Gastrocnemius medialis (tissue), 4 donors: Measurements from ENCODE around the gene PBX4. TPM values are rescaled to one million over a fixed set of nuclear protein-coding genes. Genes with fewer than 3 reads are reported as not detected.
"Not testable (repeated sequence)": the region's sequence is repeated elsewhere in the genome, so short reads cannot be mapped to it uniquely, and the experiment has no call there.

Source experiments
- ATAC-seq, 2 donors: fragments of 150-250 bp; one replicate each; pipeline ENCODE4 v1.9.1; 2016
- DNase-seq, 2 donors: peaks; one replicate each; pipeline ENCODE4 v3.0.0-alpha.2; 2019
- H3K27ac ChIP-seq, 4 donors: fragments of 200-600 bp; sonication (generic); 1 replicate in 1 of 4; 2 replicates in 3 of 4; pipeline ENCODE4 v1.5.1; 2016 to 2018; ENCODE audit warnings: mild to moderate bottlenecking in 2 of 4, moderate library complexity in 1 of 4
- H3K27me3 ChIP-seq, 3 donors: fragments of 200-600 bp; sonication (generic) in 2 of 3; 1 replicate in 1 of 3; 2 replicates in 2 of 3; pipeline versions ENCODE4 v1.5.1 to v1.6.0; 2016 to 2019; ENCODE audit warnings: mild to moderate bottlenecking in 1 of 3, moderate library complexity in 1 of 3
- H3K36me3 ChIP-seq, 2 donors: fragments of 200-600 bp; sonication (generic) in 1 of 2; one replicate each; pipeline ENCODE4 v1.5.1; 2017 to 2018
- H3K4me1 ChIP-seq, 2 donors: fragments of 200-600 bp; sonication (generic) in 1 of 2; one replicate each; pipeline ENCODE4 v1.5.1; 2016 to 2017; ENCODE audit warnings: mild to moderate bottlenecking in 2 of 2
- H3K4me3 ChIP-seq, 4 donors: fragments of 200-600 bp; sonication (generic) in 3 of 4; 1 replicate in 1 of 4; 2 replicates in 3 of 4; pipeline ENCODE4 v1.5.1; 2016 to 2019; ENCODE audit warnings: mild to moderate bottlenecking in 2 of 4
- H3K9me3 ChIP-seq, 3 donors: fragments of 200-600 bp; sonication (generic) in 2 of 3; 1 replicate in 1 of 3; 2 replicates in 2 of 3; pipeline ENCODE4 v1.5.1; 2016 to 2019
- POLR2A ChIP-seq, 2 donors: fragments of 450-650 bp; IDR thresholded peaks; one replicate each; pipeline ENCODE4 v1.6.1; 2017; ENCODE audit warnings: antibody characterized with exemption in 2 of 2, mild to moderate bottlenecking in 2 of 2, moderate library complexity in 2 of 2
- in situ Hi-C, 4 donors: fragments of 200-750 bp; cut with MboI; loops; one replicate each; pipeline versions ENCODE4 v1.15.0 to v1.8.0; 2017; ENCODE audit warnings: low sequenced_read_pairs in 4 of 4
- intact Hi-C: fragments of 100-400 bp; cut with DNase I; formaldehyde crosslinking; loops from one replicate; pipeline ENCODE4 v1.15.1; 2023; ENCODE audit warnings: low total_unique reads
- total RNA-seq, 4 donors: library from RNA; depleted of rRNA; stranded (reverse); fragments of >200 nt; gene quantifications; one replicate each; pipeline versions ENCODE4 v1.1.0 to v1.2.3, GENCODE V29; 2016
- TF ChIP-seq, protein P1 (sequence below), 5 experiments: fragments of 450-650 bp in 3 of 5; fragments of 200-600 bp in 2 of 5; sonication (generic) in 2 of 5; IDR thresholded peaks in 4 of 5; conservative IDR thresholded peaks in 1 of 5; 1 replicate in 4 of 5; 2 replicates in 1 of 5; pipeline ENCODE4 v1.5.1; 2016 to 2019; ENCODE audit warnings: antibody characterized with exemption in 5 of 5, mild to moderate bottlenecking in 3 of 5, moderate library complexity in 3 of 5

The PBX4 gene
- total RNA-seq, 4 donors from 2014 or later = not detected

DNA sequence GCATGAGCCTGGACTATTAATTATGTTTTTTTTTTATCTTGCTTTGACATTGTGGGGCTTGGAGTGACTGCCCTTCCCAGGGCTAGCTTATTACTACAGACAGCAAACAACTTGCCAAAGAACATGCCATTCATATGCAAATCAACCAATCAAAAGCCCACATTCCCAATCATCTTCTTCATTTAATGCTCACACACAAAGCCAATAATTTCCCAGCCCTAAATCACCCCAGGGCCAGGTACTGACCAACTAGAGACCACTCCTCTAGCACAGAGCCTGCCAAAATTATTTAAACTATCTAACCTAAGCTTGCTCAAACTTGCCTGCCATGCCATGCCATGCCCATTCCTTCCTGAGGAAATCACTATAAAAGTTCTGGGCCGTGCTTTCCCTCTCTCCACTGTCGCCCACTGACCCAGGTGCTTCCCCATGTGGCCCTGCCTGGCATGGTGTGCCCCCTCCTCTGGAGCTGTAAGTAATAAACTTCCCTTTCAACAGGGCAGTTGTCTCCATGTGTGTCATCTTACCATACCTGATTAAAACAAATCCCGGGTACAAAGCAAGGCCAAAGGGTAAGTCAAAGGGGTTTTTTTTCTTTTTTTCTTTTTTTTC is 15.7 kb downstream of the PBX4 start:
- no peak overlapping the region for H3K27ac ChIP-seq

DNA sequence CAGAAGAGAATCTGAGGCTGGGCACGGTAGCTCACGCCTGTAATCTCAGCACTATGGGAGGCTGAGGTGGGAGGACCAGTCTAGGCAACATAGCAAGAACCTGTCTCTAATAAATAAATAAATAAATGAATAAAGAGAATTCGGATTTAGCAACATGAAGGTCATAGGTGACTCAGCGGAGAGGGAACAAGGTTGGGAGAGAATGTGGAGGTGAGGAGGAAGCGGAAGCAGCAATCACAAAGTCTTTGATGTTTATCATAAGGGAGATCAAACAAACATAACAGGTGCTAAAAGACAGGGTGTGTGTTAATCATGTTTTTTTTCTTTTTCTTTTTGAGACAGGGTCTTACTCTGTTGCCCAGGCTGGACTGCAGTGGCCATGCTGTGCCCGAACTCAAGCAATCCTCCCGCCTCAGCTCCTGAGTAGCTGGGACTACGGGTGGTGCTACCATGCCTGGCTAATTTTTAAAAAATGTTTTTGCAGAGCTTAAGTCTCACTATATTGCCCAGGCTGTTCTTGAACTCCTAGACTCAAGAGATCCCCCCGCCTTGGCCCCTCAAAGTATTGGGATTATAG is 16.3 kb downstream of the PBX4 start:
- H3K36me3 ChIP-seq = no peaks in the 10 kb centered on the region
- no peaks in the 10 kb centered on the region for H3K9me3 ChIP-seq
- H3K27me3 ChIP-seq = no peaks in the 10 kb centered on the region
- no peak for TF ChIP-seq POLR2A (IDR thresholded peaks at IDR 0.05)
- TF ChIP-seq, protein P1, sequence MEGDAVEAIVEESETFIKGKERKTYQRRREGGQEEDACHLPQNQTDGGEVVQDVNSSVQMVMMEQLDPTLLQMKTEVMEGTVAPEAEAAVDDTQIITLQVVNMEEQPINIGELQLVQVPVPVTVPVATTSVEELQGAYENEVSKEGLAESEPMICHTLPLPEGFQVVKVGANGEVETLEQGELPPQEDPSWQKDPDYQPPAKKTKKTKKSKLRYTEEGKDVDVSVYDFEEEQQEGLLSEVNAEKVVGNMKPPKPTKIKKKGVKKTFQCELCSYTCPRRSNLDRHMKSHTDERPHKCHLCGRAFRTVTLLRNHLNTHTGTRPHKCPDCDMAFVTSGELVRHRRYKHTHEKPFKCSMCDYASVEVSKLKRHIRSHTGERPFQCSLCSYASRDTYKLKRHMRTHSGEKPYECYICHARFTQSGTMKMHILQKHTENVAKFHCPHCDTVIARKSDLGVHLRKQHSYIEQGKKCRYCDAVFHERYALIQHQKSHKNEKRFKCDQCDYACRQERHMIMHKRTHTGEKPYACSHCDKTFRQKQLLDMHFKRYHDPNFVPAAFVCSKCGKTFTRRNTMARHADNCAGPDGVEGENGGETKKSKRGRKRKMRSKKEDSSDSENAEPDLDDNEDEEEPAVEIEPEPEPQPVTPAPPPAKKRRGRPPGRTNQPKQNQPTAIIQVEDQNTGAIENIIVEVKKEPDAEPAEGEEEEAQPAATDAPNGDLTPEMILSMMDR (IDR thresholded peaks at IDR 0.05 in 4 of 5, conservative IDR thresholded peaks at IDR 0.05 in 1 of 5) = no peak
- no peaks in the 10 kb centered on the region for H3K4me1 ChIP-seq
- intact Hi-C loops (no loop called here), in situ Hi-C loops (no loop called here)
- no peak overlapping the region for H3K27ac ChIP-seq
- ATAC-seq (no peak), DNase-seq (no peak)
- no peak overlapping the region for H3K4me3 ChIP-seq

More for the DNA sequence above, 15.7 kb downstream of the PBX4 start:
- in situ Hi-C loops = no loop called here
- TF ChIP-seq, protein P1 (IDR thresholded peaks at IDR 0.05 in 4 of 5, conservative IDR thresholded peaks at IDR 0.05 in 1 of 5) = no peak
- no peak for TF ChIP-seq POLR2A (IDR thresholded peaks at IDR 0.05)
- Histone ChIP-seq H3K27me3 (no peaks in the 10 kb centered on the region), H3K36me3 (no peaks in the 10 kb centered on the region), H3K4me3 (no peak overlapping the region), H3K9me3 (no peaks in the 10 kb centered on the region), H3K4me1 (no peaks in the 10 kb centered on the region)
- no peak for DNase-seq
- intact Hi-C loops = no loop called here
- no peak for ATAC-seq

DNA sequence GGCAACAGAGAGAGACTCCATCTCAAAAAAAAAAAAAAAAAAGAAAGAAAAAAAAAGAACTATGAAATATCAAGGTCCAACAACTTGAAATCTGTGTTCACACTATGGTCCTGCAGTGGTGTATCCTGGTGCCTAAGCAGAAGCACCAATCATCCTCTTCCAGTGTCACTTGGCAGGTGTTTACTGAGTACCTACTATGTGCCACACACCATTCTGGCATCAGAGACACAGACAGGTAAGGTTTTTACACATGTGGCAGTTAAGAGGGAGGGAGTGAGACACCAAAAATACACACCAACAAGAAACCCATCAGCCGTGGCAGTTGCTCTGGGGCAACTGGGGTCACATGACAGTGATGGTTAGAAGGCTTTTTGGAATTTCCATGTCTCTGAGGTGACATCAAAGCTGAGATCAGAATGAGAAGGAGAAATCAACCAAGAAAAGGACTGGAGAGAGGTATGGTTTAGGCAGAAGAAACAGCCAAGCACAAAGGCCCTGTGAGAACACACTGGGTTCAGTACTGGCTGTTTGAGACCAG is 17.6 kb downstream of the PBX4 start:
- H3K27ac ChIP-seq = no peak overlapping the region
- intact Hi-C loops = no loop called here
- in situ Hi-C loops = no loop called here
- no peaks in the 10 kb centered on the region for H3K9me3 ChIP-seq
- ATAC-seq (no peak), DNase-seq (no peak)
- H3K36me3 ChIP-seq = no peaks in the 10 kb centered on the region
- H3K4me1 ChIP-seq = peaks cover 0 to 2% of the 10 kb centered on the region in 2 donors
- no peak overlapping the region for H3K4me3 ChIP-seq
- TF ChIP-seq, protein P1 (IDR thresholded peaks at IDR 0.05 in 4 of 5, conservative IDR thresholded peaks at IDR 0.05 in 1 of 5) = no peak
- TF ChIP-seq POLR2A (IDR thresholded peaks at IDR 0.05) = no peak
- H3K27me3 ChIP-seq = no peaks in the 10 kb centered on the region

DNA sequence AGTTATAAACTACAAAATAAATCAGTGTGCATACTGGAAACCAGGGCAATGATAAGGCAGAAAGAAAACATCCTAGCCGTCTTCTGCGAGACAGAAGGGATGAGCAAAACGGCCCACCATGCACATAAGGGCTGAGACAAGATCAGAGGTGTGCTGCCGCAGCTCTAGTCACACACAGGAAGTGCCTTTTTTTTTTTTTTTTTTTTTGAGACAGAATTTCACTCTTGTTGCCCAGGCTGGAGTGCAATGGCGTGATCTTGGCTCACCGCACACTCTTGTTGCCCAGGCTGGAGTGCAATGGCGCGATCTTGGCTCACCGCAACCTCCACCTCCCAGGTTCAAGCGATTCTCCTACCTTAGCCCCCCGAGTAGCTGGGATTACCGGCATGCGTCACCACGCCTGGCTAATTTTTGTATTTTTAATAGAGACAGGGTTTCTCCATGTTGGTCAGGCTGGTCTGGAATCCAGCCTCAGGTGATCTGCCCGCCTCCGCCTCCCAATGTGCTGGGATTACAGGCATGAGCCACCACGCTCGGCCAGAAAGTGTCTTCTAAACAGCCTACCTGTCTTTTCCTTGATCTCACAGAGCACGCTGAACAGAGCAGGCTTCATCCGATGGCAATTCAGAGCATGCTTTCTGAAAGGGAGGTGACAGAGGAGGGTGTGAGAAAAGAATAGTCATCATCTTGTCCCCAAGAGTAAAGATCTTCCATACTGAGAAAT is 19.6 kb downstream of the PBX4 start:
- H3K27ac ChIP-seq, H3K36me3 ChIP-seq, ATAC-seq, H3K9me3 ChIP-seq, DNase-seq, intact Hi-C loops, in situ Hi-C loops, H3K4me1 ChIP-seq, H3K4me3 ChIP-seq, H3K27me3 ChIP-seq: not testable (repeated sequence)

DNA sequence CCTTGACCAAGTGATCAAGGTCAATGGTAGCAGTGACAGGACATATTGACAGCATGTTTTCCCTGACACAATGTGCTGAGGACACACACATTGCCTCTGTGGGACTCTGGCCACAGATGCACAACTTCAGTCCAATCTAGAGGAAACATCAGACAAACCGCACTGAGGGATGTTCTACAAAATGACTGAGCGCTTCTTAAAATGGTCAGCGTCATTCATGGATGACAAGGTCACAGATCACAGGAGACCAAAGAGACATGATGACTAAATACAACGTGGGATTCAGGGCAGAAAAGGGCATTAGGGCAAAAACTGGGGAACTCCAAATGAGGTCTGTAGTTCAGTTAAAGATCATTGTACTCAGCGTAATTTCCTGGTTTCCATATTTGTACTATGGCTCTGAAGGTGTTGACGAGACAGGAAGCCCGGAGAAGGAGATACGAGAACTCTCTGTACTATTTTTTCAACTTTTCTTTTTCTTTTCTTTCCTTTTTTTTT is 20.6 kb downstream of the PBX4 start:
- Histone ChIP-seq H3K27ac (no peak overlapping the region), H3K9me3 (no peaks in the 10 kb centered on the region), H3K27me3 (no peaks in the 10 kb centered on the region), H3K4me3 (no peak overlapping the region), H3K36me3 (no peaks in the 10 kb centered on the region), H3K4me1 (peaks cover 0 to 7% of the 10 kb centered on the region in 2 donors)
- TF ChIP-seq, protein P1 (IDR thresholded peaks at IDR 0.05 in 4 of 5, conservative IDR thresholded peaks at IDR 0.05 in 1 of 5) = no peak
- TF ChIP-seq POLR2A (IDR thresholded peaks at IDR 0.05) = no peak
- in situ Hi-C loops = no loop called here
- DNase-seq (no peak), ATAC-seq (no peak)
- intact Hi-C loops = no loop called here
